NT2/D1 (cell line): ENCODE results near the gene MRI1.
A peak's percentile ranks its signal among the peaks of the same experiment; 100 is the strongest.

Experiments
- DNase-seq: peaks from one replicate; pipeline ENCODE4 v3.0.0-alpha.2; 2011; ENCODE audit warnings: low read depth, low spot score
- H3K27me3 ChIP-seq: 2 replicates; pipeline ENCODE4 v1.6.0; 2011; ENCODE audit warnings: mild to moderate bottlenecking; ENCODE audit not compliant: insufficient read length, insufficient read depth
- H3K36me3 ChIP-seq: 2 replicates; pipeline ENCODE4 v1.6.1; 2011; ENCODE audit warnings: mild to moderate bottlenecking, low read length, mixed read lengths; ENCODE audit not compliant: insufficient read depth, insufficient read length
- H3K4me1 ChIP-seq: 2 replicates; pipeline ENCODE4 v1.5.1; 2011; ENCODE audit not compliant: insufficient read depth, insufficient read length
- H3K4me3 ChIP-seq: 2 replicates; pipeline ENCODE4 v1.5.1; 2011; ENCODE audit warnings: low read depth; ENCODE audit not compliant: insufficient read length
- H3K9ac ChIP-seq: 2 replicates; pipeline ENCODE4 v1.6.0; 2011; ENCODE audit warnings: low read depth; ENCODE audit not compliant: insufficient read length
- H3K9me3 ChIP-seq: 2 replicates; pipeline ENCODE4 v1.5.1; 2011; ENCODE audit warnings: mild to moderate bottlenecking, low read length; ENCODE audit not compliant: insufficient read depth
- SUZ12 ChIP-seq: IDR thresholded peaks from 2 replicates; pipeline ENCODE4 v1.6.1; 2011; ENCODE audit not compliant: insufficient read length, insufficient read depth; ENCODE audit errors: extremely low read depth
- YY1 ChIP-seq: IDR thresholded peaks from 2 replicates; pipeline ENCODE4 v1.6.1; 2011; ENCODE audit not compliant: insufficient read length, insufficient read depth
- ZNF274 ChIP-seq: IDR thresholded peaks from 2 replicates; pipeline ENCODE4 v1.6.1; 2011; ENCODE audit warnings: mild to moderate bottlenecking, low read depth, low read length

MRI1 gene

DNA sequence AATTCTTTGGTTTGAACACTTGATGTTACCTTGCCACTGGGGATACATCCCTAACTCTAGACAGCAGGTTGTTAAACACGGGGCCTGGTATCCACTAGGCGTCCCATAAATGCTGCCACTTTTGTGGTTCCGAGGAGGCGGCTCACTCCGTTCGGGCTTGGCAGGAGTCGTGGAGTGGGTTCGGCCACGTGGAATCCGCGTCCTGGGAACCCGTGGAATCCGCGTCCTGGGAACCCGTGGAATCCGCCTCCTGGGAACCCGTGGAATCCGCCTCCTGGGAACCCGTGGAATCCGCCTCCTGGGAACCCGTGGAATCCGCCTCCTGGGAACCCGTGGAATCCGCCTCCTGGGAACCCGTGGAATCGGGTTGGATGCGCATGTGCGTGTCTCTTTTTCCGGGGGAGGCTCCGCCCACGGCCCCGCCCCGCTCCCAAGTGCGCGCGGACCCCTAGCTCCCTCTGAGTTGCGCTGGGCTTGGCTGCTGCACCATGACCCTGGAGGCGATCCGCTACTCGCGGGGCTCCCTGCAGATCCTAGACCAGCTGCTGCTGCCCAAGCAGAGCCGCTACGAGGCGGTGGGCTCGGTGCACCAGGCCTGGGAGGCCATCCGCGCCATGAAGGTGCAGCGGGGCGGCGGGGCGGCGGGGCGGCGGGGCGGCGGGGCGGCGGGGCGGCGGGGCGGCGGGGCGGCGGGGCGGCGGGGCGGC lies at the start of gene MRI1:
Gene MRI1 (plus strand): TSS at position 422 of the 707 bp plus-strand sequence. CDS start 67 bp downstream, at position 489.
- peak within 1 kb of the TSS; percentile 70 for H3K4me3 ChIP-seq
- peaks cover 2% of the 10 kb centered on the region for H3K4me1 ChIP-seq
- no peaks in the 10 kb centered on the region for H3K9me3 ChIP-seq
- no peak for DNase-seq
- peaks cover 50% of the 10 kb centered on the region for H3K36me3 ChIP-seq
- H3K27me3 ChIP-seq: no peaks in the 10 kb centered on the region
- peak within 1 kb of the TSS; percentile 79 for H3K9ac ChIP-seq
- TF ChIP-seq ZNF274 (no peak), YY1 (no peak)

DNA sequence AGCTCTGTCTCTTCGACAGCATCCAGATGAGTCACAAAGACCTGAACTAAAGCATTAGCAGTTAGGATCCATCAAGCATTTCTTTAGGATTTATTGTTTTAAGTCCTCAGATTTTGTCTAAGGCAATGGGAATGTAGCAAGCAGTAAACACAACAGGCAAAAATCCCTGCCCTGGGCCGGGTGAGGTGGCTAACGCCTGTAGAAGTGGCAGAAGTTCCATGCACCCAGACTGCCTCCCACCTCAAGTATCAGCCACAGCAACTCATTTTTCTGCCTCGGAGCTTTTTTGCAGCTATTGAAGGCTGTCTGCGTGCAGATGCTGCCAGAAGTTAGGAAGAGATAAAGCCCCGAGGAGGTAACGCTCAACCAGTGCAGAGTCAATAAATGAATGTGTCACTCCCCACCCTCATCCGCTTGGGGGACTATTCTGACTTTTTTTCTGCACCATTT lies 47.1 kb upstream of the MRI1 start:
- Histone ChIP-seq H3K9ac (peak overlapping the region; percentile 44), H3K9me3 (peaks cover 20% of the 10 kb centered on the region; the same call in 1 of the 2 replicates), H3K27me3 (no peaks in the 10 kb centered on the region), H3K4me3 (no peak overlapping the region), H3K4me1 (peaks cover 3% of the 10 kb centered on the region), H3K36me3 (no peaks in the 10 kb centered on the region)
- no peak for DNase-seq
- TF ChIP-seq ZNF274 (no peak), YY1 (no peak), SUZ12 (no peak)

GRCh38 chr19:13718733-13719132 lies 45.6 kb upstream of the MRI1 start:
- Histone ChIP-seq H3K4me1 (peaks cover 3% of the 10 kb centered on the region), H3K27me3 (no peaks in the 10 kb centered on the region), H3K9me3 (peaks cover 17% of the 10 kb centered on the region; the same call in 1 of the 2 replicates), H3K36me3 (no peaks in the 10 kb centered on the region), H3K4me3 (no peak overlapping the region), H3K9ac (no peak overlapping the region)
- peak; percentile 54 for DNase-seq
- TF ChIP-seq SUZ12 (no peak), ZNF274 (no peak), YY1 (no peak)

GRCh38 chr19:13722146-13722545 lies 42.2 kb upstream of the MRI1 start:
- H3K9ac ChIP-seq: no peak overlapping the region
- DNase-seq: no peak
- no peaks in the 10 kb centered on the region for H3K36me3 ChIP-seq
- no peaks in the 10 kb centered on the region for H3K27me3 ChIP-seq
- H3K9me3 ChIP-seq: no peaks in the 10 kb centered on the region
- H3K4me3 ChIP-seq: no peak overlapping the region
- TF ChIP-seq SUZ12 (no peak), YY1 (no peak), ZNF274 (no peak)
- peaks cover 3% of the 10 kb centered on the region for H3K4me1 ChIP-seq

DNA sequence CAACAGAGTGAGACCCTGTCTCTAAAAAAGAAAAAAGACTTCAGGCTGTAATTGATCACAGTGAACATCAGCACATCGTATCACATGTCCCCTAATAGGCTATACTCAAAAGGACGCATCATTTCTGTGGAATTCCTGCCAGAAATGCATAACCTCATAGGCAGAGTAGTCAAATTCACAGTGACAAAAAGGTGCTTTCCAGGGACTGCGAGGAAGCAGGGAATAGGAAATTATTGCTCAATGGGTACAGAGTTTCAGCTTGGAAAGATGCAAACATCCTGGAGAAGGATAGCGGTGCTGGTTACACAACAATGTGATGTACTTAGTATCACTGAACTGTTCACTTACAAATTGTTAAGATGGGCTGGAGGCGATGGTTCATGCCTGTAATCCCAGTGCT lies 41.1 kb upstream of the MRI1 start:
- no peak for DNase-seq
- Histone ChIP-seq H3K9ac (no peak overlapping the region), H3K4me1 (no peaks in the 10 kb centered on the region), H3K4me3 (no peak overlapping the region), H3K9me3 (no peaks in the 10 kb centered on the region), H3K36me3 (no peaks in the 10 kb centered on the region), H3K27me3 (no peaks in the 10 kb centered on the region)
- TF ChIP-seq SUZ12 (no peak), ZNF274 (no peak), YY1 (no peak)

GRCh38 chr19:13726323-13726722 lies 38.0 kb upstream of the MRI1 start:
- no peaks in the 10 kb centered on the region for H3K36me3 ChIP-seq
- H3K4me3 ChIP-seq: no peak overlapping the region
- DNase-seq: no peak
- TF ChIP-seq ZNF274: no peak
- no peak for TF ChIP-seq SUZ12
- no peak for TF ChIP-seq YY1
- H3K9me3 ChIP-seq: no peaks in the 10 kb centered on the region
- H3K4me1 ChIP-seq: no peaks in the 10 kb centered on the region
- H3K9ac ChIP-seq: no peak overlapping the region
- no peaks in the 10 kb centered on the region for H3K27me3 ChIP-seq

- no peak overlapping the region for H3K4me3 ChIP-seq
- no peak for TF ChIP-seq SUZ12
- no peak for TF ChIP-seq ZNF274
- TF ChIP-seq YY1: no peak
- no peak for DNase-seq
- no peaks in the 10 kb centered on the region for H3K36me3 ChIP-seq
- H3K9ac ChIP-seq: no peak overlapping the region
- no peaks in the 10 kb centered on the region for H3K27me3 ChIP-seq
- H3K9me3 ChIP-seq: no peaks in the 10 kb centered on the region
- H3K4me1 ChIP-seq: no peaks in the 10 kb centered on the region
Observed at GRCh38 chr19:13727798-13728197, 36.5 kb upstream of the MRI1 start.
